ENCODE data around the gene DLD. TPM values are rescaled to one million over a fixed set of nuclear protein-coding genes. Genes with fewer than 3 reads are reported as not detected.

The DLD gene
- total RNA-seq, 1 donor from 2014 or later = 342 TPM

- Histone ChIP-seq H3K27me3 (ENCODE audit: low read depth) (no peaks in the 10 kb centered on the region), H3K27ac (replicated peaks) (peak overlapping the region; percentile 34), H3K4me3 (no peak overlapping the region), H3K4me1 (peaks cover 53% of the 10 kb centered on the region), H3K36me3 (peaks cover 73% of the 10 kb centered on the region), H3K9me3 (replicated peaks) (no peaks in the 10 kb centered on the region)
- no peak for TF ChIP-seq CTCF (IDR thresholded peaks at IDR 0.05; ENCODE audit: borderline replicate concordance)
- no peak for DNase-seq
- intact Hi-C loops (cut with micrococcal nuclease) = no loop called here
Observed at GRCh38 chr7:107933386-107934013, 42.5 kb downstream of the DLD start.

- DNase-seq = no peak
- intact Hi-C loops (cut with micrococcal nuclease) = no loop called here
- H3K36me3 ChIP-seq = peaks cover 62% of the 10 kb centered on the region
- peaks cover 70% of the 10 kb centered on the region for H3K4me1 ChIP-seq
- peak overlapping the region; percentile 34 for H3K27ac ChIP-seq (replicated peaks)
- no peaks in the 10 kb centered on the region for H3K27me3 ChIP-seq (ENCODE audit: low read depth)
- H3K9me3 ChIP-seq (replicated peaks) = no peaks in the 10 kb centered on the region
- no peak overlapping the region for H3K4me3 ChIP-seq
- TF ChIP-seq CTCF (IDR thresholded peaks at IDR 0.05; ENCODE audit: borderline replicate concordance) = no peak
Observed at GRCh38 chr7:107934991-107935770, 44.2 kb downstream of the DLD start.

- Histone ChIP-seq H3K4me1 (peaks cover 81% of the 10 kb centered on the region), H3K36me3 (peaks cover 64% of the 10 kb centered on the region), H3K27ac (replicated peaks) (no peak overlapping the region), H3K4me3 (no peak overlapping the region), H3K27me3 (ENCODE audit: low read depth) (no peaks in the 10 kb centered on the region), H3K9me3 (replicated peaks) (no peaks in the 10 kb centered on the region)
- DNase-seq = no peak
- TF ChIP-seq CTCF (IDR thresholded peaks at IDR 0.05; ENCODE audit: borderline replicate concordance) = no peak
- intact Hi-C loops (cut with micrococcal nuclease) = no loop called here
Observed at GRCh38 chr7:107936312-107936711, 45.3 kb downstream of the DLD start.

GRCh38 chr7:107937531-107937930 lies 46.5 kb downstream of the DLD start:
- H3K36me3 ChIP-seq = peaks cover 64% of the 10 kb centered on the region
- H3K9me3 ChIP-seq (replicated peaks) = no peaks in the 10 kb centered on the region
- no peaks in the 10 kb centered on the region for H3K27me3 ChIP-seq (ENCODE audit: low read depth)
- H3K4me3 ChIP-seq = no peak overlapping the region
- H3K4me1 ChIP-seq = peaks cover 73% of the 10 kb centered on the region
- intact Hi-C loops (cut with micrococcal nuclease) = no loop called here
- TF ChIP-seq CTCF (IDR thresholded peaks at IDR 0.05; ENCODE audit: borderline replicate concordance) = no peak
- no peak for DNase-seq
- peak overlapping the region; percentile 69 for H3K27ac ChIP-seq (replicated peaks)

DNA sequence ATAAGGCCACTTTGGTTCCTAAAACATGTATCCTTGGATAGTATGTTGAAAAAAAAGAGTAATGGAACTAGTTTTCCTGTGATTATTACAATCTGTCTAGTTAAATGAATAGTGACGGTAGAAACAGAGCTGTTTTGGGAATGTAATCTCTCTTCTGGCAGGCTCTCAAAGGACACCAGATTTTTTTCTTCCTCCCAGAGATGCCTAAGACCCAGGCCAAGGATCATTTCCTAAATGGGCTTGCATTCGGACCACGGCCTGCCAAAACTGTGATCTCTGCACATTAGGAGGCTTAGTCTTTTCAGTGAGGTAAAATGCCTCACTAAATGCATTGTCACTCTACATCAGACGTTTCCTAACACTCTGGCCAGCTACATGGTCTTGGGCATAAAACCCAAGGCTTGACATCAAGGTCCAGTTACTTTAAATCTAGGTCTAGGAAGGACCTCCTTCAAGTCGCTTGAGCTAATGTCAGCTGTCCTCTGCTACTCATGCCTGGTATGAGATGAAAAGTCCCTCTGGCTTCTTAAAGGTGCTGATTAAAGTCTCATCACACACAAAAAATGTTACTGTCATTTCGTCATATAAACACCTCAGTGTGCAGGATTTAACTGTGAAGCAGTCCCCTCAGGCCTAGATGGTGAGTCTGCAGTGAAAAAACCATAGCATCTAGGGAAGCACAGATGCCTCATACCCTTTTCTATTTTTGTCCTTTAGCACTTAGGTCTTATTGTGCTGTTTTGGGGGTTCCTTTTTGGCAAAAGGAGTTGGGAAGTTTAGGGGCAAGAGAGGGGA lies 47.7 kb downstream of the DLD start:
- no peaks in the 10 kb centered on the region for H3K9me3 ChIP-seq (replicated peaks)
- DNase-seq = peak; percentile 44
- TF ChIP-seq CTCF (IDR thresholded peaks at IDR 0.05; ENCODE audit: borderline replicate concordance) = no peak
- peaks cover 68% of the 10 kb centered on the region for H3K4me1 ChIP-seq
- H3K27me3 ChIP-seq (ENCODE audit: low read depth) = no peaks in the 10 kb centered on the region
- peak overlapping the region; percentile 69 for H3K27ac ChIP-seq (replicated peaks)
- no peak overlapping the region for H3K4me3 ChIP-seq
- peaks cover 63% of the 10 kb centered on the region for H3K36me3 ChIP-seq
- intact Hi-C loops (cut with micrococcal nuclease) = no loop called here
